GM12878 (cell line): ENCODE measurements around the gene DNAJC5. TPM values are rescaled to one million over a fixed set of nuclear protein-coding genes. Genes with fewer than 3 reads are reported as not detected.

Experiments
- ATAC-seq: fragments of 200-7000 bp; cut with Tn5 transposase; 3 replicates; pipeline ENCODE4 v1.9.1; 2020; ENCODE audit warnings: mild to moderate bottlenecking, moderate library complexity
- BruUV-seq: library from RNA; stranded (reverse); fragments of 400-500 nt; replicated peaks from 2 replicates; lab custom pipeline; 2021; lab: Mats Ljungman, UMichigan
- CTCF ChIA-PET: fragments of 300-600 bp; sonication (Branson Sonifier 250); formaldehyde crosslinking; extraction: SDS; loops from one replicate; lab custom pipeline; 2021; ENCODE audit warnings: inconsistent platforms; lab: Yijun Ruan, JAX
- POLR2A ChIA-PET: fragments of 350-600 bp; formaldehyde crosslinking; extraction: SDS; loops from one replicate; lab custom pipeline; 2021; ENCODE audit warnings: inconsistent platforms; lab: Charles Lee
- RAD21 ChIA-PET: fragments of 300-600 bp; sonication (Branson Sonifier 250); formaldehyde crosslinking; loops from one replicate; lab custom pipeline; 2023; ENCODE audit warnings: antibody characterized with exemption; ENCODE audit not compliant: unreplicated experiment; lab: Charles Lee
- SMC1A ChIA-PET: fragments of 300-600 bp; sonication (Branson Sonifier 250); formaldehyde crosslinking; loops from one replicate; lab custom pipeline; 2023; ENCODE audit not compliant: unreplicated experiment, uncharacterized antibody; lab: Charles Lee
- DNase-seq: peaks from one replicate; pipeline ENCODE4 v3.0.0-alpha.2; 2011; ENCODE audit warnings: low read depth, low spot score
- FAIRE-seq: peaks from 3 replicates; lab custom pipeline; 2011; peaks lifted over from hg19 to GRCh38; lab: Jason Lieb, UNC
- H2AFZ ChIP-seq: 2 replicates; pipeline ENCODE4 v1.6.0; 2011; ENCODE audit warnings: low read depth, low read length, control low read depth; ENCODE audit not compliant: control insufficient read depth
- H3K27ac ChIP-seq: 2 replicates; pipeline ENCODE4 v1.5.1; 2011; ENCODE audit warnings: control low read depth; ENCODE audit not compliant: control insufficient read depth, insufficient read depth
- H3K27me3 ChIP-seq, 2 experiments: replicated peaks in 1 of 2; 2 replicates each; pipeline versions ENCODE4 v1.6.0 to v1.6.1; 2011; ENCODE audit warnings: low read length in 1 of 2; ENCODE audit not compliant: control insufficient read depth in 2 of 2, insufficient read depth in 2 of 2
- H3K36me3 ChIP-seq, 2 experiments: 2 replicates each; pipeline ENCODE4 v1.5.1; 2011; ENCODE audit warnings: low read length in 1 of 2; ENCODE audit not compliant: control insufficient read depth in 2 of 2, insufficient read depth in 2 of 2
- H3K4me1 ChIP-seq: 2 replicates; pipeline ENCODE4 v1.6.1; 2011; ENCODE audit warnings: mild to moderate bottlenecking, low read length, moderate library complexity, mixed read lengths; ENCODE audit not compliant: control insufficient read depth, insufficient read depth
- H3K4me2 ChIP-seq: 2 replicates; pipeline ENCODE4 v1.6.0; 2011; ENCODE audit warnings: control low read depth; ENCODE audit not compliant: control insufficient read depth, insufficient read depth
- H3K4me3 ChIP-seq: fragments of 200-600 bp; sonication (generic); 2 replicates; pipeline ENCODE4 v1.5.1; 2016
- H3K79me2 ChIP-seq: 2 replicates; pipeline ENCODE4 v1.6.0; 2011; ENCODE audit warnings: low read length; ENCODE audit not compliant: control insufficient read depth, insufficient read depth
- H3K9ac ChIP-seq: 2 replicates; pipeline ENCODE4 v1.8.0; 2011; ENCODE audit warnings: low read length, control low read depth, mixed read lengths; ENCODE audit not compliant: control insufficient read depth, insufficient read depth
- H3K9me3 ChIP-seq: replicated peaks from 3 replicates; pipeline ENCODE4 v1.5.1; 2011; ENCODE audit warnings: mild to moderate bottlenecking, low read length; ENCODE audit not compliant: control insufficient read depth, insufficient read depth
- H4K20me1 ChIP-seq: 2 replicates; pipeline ENCODE4 v1.6.0; 2011; ENCODE audit not compliant: control insufficient read depth, insufficient read depth
- BRCA1 ChIP-seq: IDR thresholded peaks from 2 replicates; pipeline ENCODE4 v1.6.1; 2011; ENCODE audit warnings: low read depth, low read length, improper control_type of control experiment
- CBX5 ChIP-seq: sonication (generic); IDR thresholded peaks from 2 replicates; pipeline ENCODE4 v1.6.1; 2016; ENCODE audit warnings: low read depth, moderate library complexity, mild to moderate bottlenecking, inconsistent platforms
- CEBPB ChIP-seq, 2 experiments: fragments of 150-350 bp in 1 of 2; IDR thresholded peaks; 2 replicates each; pipeline ENCODE4 v1.6.1; 2012 to 2014; ENCODE audit warnings: low read depth in 2 of 2, low read length in 2 of 2, borderline replicate concordance in 1 of 2, inconsistent platforms in 1 of 2
- EGR1 ChIP-seq, 2 experiments: IDR thresholded peaks; 1 replicate in 1 of 2; 2 replicates in 1 of 2; pipeline ENCODE4 v1.6.1; 2011 to 2012; ENCODE audit warnings: low read depth in 2 of 2, low read length in 2 of 2, borderline replicate concordance in 1 of 2, mild to moderate bottlenecking in 1 of 2, moderate library complexity in 1 of 2
- MEF2A ChIP-seq: IDR thresholded peaks from 2 replicates; pipeline ENCODE4 v1.6.1; 2011; ENCODE audit warnings: low read depth, mild to moderate bottlenecking, low read length, moderate library complexity; ENCODE audit not compliant: insufficient read depth
- MYB ChIP-seq: fragments of 150-350 bp; IDR thresholded peaks from 2 replicates; pipeline ENCODE4 v1.6.1; 2014; ENCODE audit warnings: mild to moderate bottlenecking, low read depth, low read length, borderline replicate concordance
- NFXL1 ChIP-seq: fragments of 450-650 bp; IDR thresholded peaks from 2 replicates; pipeline ENCODE4 v1.6.1; 2017; ENCODE audit warnings: antibody characterized with exemption, mild to moderate bottlenecking, borderline replicate concordance
- NR2F1 ChIP-seq: fragments of 450-650 bp; conservative IDR thresholded peaks from 2 replicates; pipeline ENCODE4 v1.6.1; 2017; ENCODE audit warnings: mild to moderate bottlenecking
- NRF1 ChIP-seq: conservative IDR thresholded peaks from 2 replicates; pipeline ENCODE4 v1.6.1; 2011; ENCODE audit warnings: mild to moderate bottlenecking, low read depth, low read length, improper control_type of control experiment
- SIN3A ChIP-seq: IDR thresholded peaks from 2 replicates; pipeline ENCODE4 v1.6.1; 2012; ENCODE audit warnings: low read depth, low read length, improper control_type of control experiment
- SREBF2 ChIP-seq: IDR thresholded peaks from 2 replicates; pipeline ENCODE4 v1.6.1; 2012; ENCODE audit warnings: mild to moderate bottlenecking, low read length
- TCF12 ChIP-seq: IDR thresholded peaks from 2 replicates; pipeline ENCODE4 v1.6.1; 2011; ENCODE audit warnings: low read depth, mild to moderate bottlenecking, low read length
- ZNF207 ChIP-seq: fragments of 450-650 bp; IDR thresholded peaks from 2 replicates; pipeline ENCODE4 v1.6.1; 2014; ENCODE audit warnings: antibody characterized with exemption, mild to moderate bottlenecking, borderline replicate concordance
- WGBS: methylation state at CpG from one replicate; pipeline ENCODE4 v1.1.6; 2016; ENCODE audit warnings: low lambda C conversion rate; ENCODE audit not compliant: insufficient replicate concordance, insufficient coverage; ENCODE audit errors: missing lambda C conversion rate; 5-methylcytosine and 5-hydroxymethylcytosine counted together
- in situ Hi-C: fragments of 300-500 bp; cut with MboI; formaldehyde crosslinking; loops from 9 replicates; pipeline ENCODE4 v1.14.3; 2018; ENCODE audit warnings: mixed read lengths
- intact Hi-C: fragments of 100-400 bp; cut with micrococcal nuclease; formaldehyde crosslinking; loops from one replicate; pipeline ENCODE4 v1.14.2; 2022; ENCODE audit not compliant: unreplicated experiment
- polyA plus RNA-seq, 11 experiments: library from polyadenylated mRNA; depleted of rRNA in 4 of 11; unstranded in 6 of 11; stranded (reverse) in 5 of 11; fragments of >200 nt; fragmentation: Nextera tagmentation in 4 of 11; fragmentation: Illumina TruSeq in 1 of 11; extraction: Ambion mirVana in 4 of 11; extraction: Trizol in 1 of 11; gene quantifications; 1 replicate in 1 of 11; 2 replicates in 10 of 11; pipeline versions ENCODE4 v1.2.1 to v1.2.3, GENCODE V29; 2011 to 2016; ENCODE audit warnings: inconsistent platforms in 2 of 11, missing spikeins in 2 of 11, low read depth in 1 of 11
- total RNA-seq, 4 experiments: library from RNA; depleted of rRNA in 3 of 4; stranded (reverse); fragments of >200 nt in 3 of 4; fragmentation: Illumina TruSeq in 1 of 4; extraction: Trizol in 1 of 4; gene quantifications; 2 replicates each; pipeline versions ENCODE4 v1.2.1 to v1.2.3, GENCODE V29; 2013 to 2021
- TF ChIP-seq, protein P1 (sequence below): fragments of 450-650 bp; IDR thresholded peaks from 2 replicates; pipeline ENCODE4 v1.6.1; 2016; ENCODE audit warnings: mild to moderate bottlenecking, moderate library complexity, borderline replicate concordance
- TF ChIP-seq, protein P2 (sequence below): fragments of 450-650 bp; IDR thresholded peaks from 2 replicates; pipeline ENCODE4 v1.6.1; 2018; ENCODE audit warnings: borderline replicate concordance, mild to moderate bottlenecking; ENCODE audit not compliant: partially characterized antibody
- TF ChIP-seq, protein P3 (sequence below): IDR thresholded peaks from 2 replicates; pipeline ENCODE4 v1.6.1; 2012; ENCODE audit warnings: low read depth, low read length, improper control_type of control experiment

The DNAJC5 gene
- total and polyA plus RNA-seq, 10 of the 15 experiments (the other 5 are each of a cell fraction or from before 2014, with no cell fraction given) = 0.69 to 36.8 (median 17.0) TPM

DNA sequence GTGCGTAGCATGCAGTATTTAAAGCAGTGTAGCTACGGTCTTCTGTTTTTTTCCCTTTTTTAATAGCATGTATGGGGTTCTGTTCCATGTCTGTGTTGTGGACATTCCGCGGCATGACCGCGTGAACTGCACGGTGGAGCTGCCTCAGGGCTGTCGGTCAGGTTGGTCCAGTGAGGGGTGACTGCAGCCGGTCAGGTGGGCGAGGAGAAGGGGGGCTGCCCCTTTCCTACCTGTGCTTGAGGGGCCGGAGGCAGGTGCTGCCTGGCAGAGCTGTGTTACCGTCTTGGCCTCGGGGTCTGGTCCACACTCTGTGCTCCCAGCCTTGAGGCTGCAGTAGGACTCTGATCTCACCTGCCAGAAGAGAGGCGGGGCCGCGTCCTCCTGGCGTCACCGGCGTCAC, 36.8 kb downstream of the DNAJC5 start (continued):
- TF ChIP-seq, protein P1, sequence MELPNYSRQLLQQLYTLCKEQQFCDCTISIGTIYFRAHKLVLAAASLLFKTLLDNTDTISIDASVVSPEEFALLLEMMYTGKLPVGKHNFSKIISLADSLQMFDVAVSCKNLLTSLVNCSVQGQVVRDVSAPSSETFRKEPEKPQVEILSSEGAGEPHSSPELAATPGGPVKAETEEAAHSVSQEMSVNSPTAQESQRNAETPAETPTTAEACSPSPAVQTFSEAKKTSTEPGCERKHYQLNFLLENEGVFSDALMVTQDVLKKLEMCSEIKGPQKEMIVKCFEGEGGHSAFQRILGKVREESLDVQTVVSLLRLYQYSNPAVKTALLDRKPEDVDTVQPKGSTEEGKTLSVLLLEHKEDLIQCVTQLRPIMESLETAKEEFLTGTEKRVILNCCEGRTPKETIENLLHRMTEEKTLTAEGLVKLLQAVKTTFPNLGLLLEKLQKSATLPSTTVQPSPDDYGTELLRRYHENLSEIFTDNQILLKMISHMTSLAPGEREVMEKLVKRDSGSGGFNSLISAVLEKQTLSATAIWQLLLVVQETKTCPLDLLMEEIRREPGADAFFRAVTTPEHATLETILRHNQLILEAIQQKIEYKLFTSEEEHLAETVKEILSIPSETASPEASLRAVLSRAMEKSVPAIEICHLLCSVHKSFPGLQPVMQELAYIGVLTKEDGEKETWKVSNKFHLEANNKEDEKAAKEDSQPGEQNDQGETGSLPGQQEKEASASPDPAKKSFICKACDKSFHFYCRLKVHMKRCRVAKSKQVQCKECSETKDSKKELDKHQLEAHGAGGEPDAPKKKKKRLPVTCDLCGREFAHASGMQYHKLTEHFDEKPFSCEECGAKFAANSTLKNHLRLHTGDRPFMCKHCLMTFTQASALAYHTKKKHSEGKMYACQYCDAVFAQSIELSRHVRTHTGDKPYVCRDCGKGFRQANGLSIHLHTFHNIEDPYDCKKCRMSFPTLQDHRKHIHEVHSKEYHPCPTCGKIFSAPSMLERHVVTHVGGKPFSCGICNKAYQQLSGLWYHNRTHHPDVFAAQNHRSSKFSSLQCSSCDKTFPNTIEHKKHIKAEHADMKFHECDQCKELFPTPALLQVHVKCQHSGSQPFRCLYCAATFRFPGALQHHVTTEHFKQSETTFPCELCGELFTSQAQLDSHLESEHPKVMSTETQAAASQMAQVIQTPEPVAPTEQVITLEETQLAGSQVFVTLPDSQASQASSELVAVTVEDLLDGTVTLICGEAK = no peak

DNA sequence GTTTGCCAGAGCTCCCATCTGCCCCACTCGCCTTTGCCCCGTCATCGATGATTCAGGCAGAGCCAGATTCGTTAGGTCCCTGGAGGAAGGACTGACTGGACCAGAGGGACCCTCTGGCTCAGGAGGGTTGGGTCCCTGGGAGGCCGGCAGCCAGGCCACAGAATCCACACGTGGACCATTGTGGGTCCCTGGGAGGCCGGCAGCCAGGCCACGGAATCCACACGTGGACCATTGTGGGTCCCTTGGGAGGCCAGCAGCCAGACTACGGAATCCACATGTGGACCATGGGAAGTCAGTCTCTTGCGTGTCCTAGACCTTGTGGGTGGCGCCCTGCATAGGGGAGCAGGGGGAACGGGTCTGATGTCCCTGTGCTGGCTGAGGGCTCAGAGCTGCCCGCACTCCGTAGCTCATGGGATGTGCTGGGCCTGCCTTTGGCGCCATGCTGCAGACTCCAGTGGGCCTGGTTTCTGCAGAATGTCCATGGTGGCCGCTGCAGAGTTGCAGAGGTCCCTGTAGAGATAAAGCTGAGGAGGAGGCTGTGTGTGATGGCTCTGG, 37.8 kb downstream of the DNAJC5 start:
- no peak overlapping the region for H3K4me2 ChIP-seq
- ATAC-seq (no peak), FAIRE-seq (no peak), DNase-seq (no peak)
- no peaks in the 10 kb centered on the region for H3K4me1 ChIP-seq
- CTCF ChIA-PET = no interaction called here
- no peaks in the 10 kb centered on the region for H3K9me3 ChIP-seq
- POLR2A ChIA-PET = no interaction called here
- no peak overlapping the region for H3K4me3 ChIP-seq
- RAD21 ChIA-PET = no interaction called here
- SMC1A ChIA-PET = no interaction called here
- H3K36me3 ChIP-seq = peaks cover 14 to 32% of the 10 kb centered on the region in 2 experiments
- WGBS = 91% methylated on average over 17 of the region's 17 CpGs
- in situ Hi-C loops (no loop called here), intact Hi-C loops (no loop called here)
- H3K27me3 ChIP-seq = no peaks in the 10 kb centered on the region
- H3K27ac ChIP-seq = no peak overlapping the region
- no peak overlapping the region for H2AFZ ChIP-seq
- no TSS peak for BruUV-seq
- no peaks in the 10 kb centered on the region for H3K79me2 ChIP-seq
- H4K20me1 ChIP-seq = no peaks in the 10 kb centered on the region
- no peak overlapping the region for H3K9ac ChIP-seq
- TF ChIP-seq CEBPB (IDR thresholded peaks at IDR 0.05; ENCODE audit: borderline replicate concordance in 1 of 2, low read depth in 2 of 2, low read length in 2 of 2) (no peak), NFXL1 (no peak), TCF12 (no peak), SIN3A (no peak), ZNF207 (no peak), MEF2A (no peak), BRCA1 (no peak), NR2F1 (no peak), EGR1 (IDR thresholded peaks at IDR 0.05; ENCODE audit: borderline replicate concordance in 1 of 2, low read depth in 2 of 2, low read length in 2 of 2) (no peak), NRF1 (no peak), CBX5 (no peak), MYB (no peak), SREBF2 (no peak)
- TF ChIP-seq, protein P2, sequence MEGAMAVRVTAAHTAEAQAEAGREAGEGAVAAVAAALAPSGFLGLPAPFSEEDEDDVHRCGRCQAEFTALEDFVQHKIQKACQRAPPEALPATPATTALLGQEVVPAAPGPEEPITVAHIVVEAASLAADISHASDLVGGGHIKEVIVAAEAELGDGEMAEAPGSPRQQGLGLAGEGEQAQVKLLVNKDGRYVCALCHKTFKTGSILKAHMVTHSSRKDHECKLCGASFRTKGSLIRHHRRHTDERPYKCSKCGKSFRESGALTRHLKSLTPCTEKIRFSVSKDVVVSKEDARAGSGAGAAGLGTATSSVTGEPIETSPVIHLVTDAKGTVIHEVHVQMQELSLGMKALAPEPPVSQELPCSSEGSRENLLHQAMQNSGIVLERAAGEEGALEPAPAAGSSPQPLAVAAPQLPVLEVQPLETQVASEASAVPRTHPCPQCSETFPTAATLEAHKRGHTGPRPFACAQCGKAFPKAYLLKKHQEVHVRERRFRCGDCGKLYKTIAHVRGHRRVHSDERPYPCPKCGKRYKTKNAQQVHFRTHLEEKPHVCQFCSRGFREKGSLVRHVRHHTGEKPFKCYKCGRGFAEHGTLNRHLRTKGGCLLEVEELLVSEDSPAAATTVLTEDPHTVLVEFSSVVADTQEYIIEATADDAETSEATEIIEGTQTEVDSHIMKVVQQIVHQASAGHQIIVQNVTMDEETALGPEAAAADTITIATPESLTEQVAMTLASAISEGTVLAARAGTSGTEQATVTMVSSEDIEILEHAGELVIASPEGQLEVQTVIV = no peak
- TF ChIP-seq, protein P3, sequence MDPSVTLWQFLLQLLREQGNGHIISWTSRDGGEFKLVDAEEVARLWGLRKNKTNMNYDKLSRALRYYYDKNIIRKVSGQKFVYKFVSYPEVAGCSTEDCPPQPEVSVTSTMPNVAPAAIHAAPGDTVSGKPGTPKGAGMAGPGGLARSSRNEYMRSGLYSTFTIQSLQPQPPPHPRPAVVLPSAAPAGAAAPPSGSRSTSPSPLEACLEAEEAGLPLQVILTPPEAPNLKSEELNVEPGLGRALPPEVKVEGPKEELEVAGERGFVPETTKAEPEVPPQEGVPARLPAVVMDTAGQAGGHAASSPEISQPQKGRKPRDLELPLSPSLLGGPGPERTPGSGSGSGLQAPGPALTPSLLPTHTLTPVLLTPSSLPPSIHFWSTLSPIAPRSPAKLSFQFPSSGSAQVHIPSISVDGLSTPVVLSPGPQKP = no peak
